ENCODE measurements around the gene ACSF3.
"Not testable (repeated sequence)": the region's sequence is repeated elsewhere in the genome, so short reads cannot be mapped to it uniquely, and the experiment has no call there.

The ACSF3 gene

GRCh38 chr16:89055894-89056555 lies 37.6 kb upstream of the ACSF3 start:
- no peak for DNase-seq (ENCODE audit: low read depth)

- no peak for DNase-seq (ENCODE audit: low read depth)
Observed at GRCh38 chr16:89056592-89056991, 37.1 kb upstream of the ACSF3 start.

GRCh38 chr16:89057738-89058137 lies 35.9 kb upstream of the ACSF3 start:
- DNase-seq (ENCODE audit: low read depth), result no peak

GRCh38 chr16:89058812-89059211 lies 34.8 kb upstream of the ACSF3 start:
- no peak for DNase-seq (ENCODE audit: low read depth)

- DNase-seq (ENCODE audit: low read depth), result no peak
Observed at GRCh38 chr16:89060207-89060794, 33.4 kb upstream of the ACSF3 start.

- no peak for DNase-seq (ENCODE audit: low read depth)
Observed at GRCh38 chr16:89061086-89061485, 32.6 kb upstream of the ACSF3 start.

GRCh38 chr16:89061590-89062380 lies 31.9 kb upstream of the ACSF3 start:
- no peak for DNase-seq (ENCODE audit: low read depth)

GRCh38 chr16:89062389-89063345 lies 31.0 kb upstream of the ACSF3 start:
- DNase-seq (ENCODE audit: low read depth), result no peak

- DNase-seq (ENCODE audit: low read depth), result no peak
Observed at GRCh38 chr16:89063768-89064320, 29.8 kb upstream of the ACSF3 start.

GRCh38 chr16:89064606-89065457 lies 28.8 kb upstream of the ACSF3 start:
- no peak for DNase-seq (ENCODE audit: low read depth)

GRCh38 chr16:89065458-89065822 lies 28.2 kb upstream of the ACSF3 start:
- no peak for DNase-seq (ENCODE audit: low read depth)

GRCh38 chr16:89066721-89067120 lies 26.9 kb upstream of the ACSF3 start:
- no peak for DNase-seq (ENCODE audit: low read depth)

GRCh38 chr16:89067677-89068443 lies 25.8 kb upstream of the ACSF3 start:
- DNase-seq (ENCODE audit: low read depth), result no peak

GRCh38 chr16:89068814-89069616 lies 24.6 kb upstream of the ACSF3 start:
- DNase-seq (ENCODE audit: low read depth), result not testable (repeated sequence)

- DNase-seq (ENCODE audit: low read depth), result no peak
Observed at GRCh38 chr16:89069920-89070319, 23.7 kb upstream of the ACSF3 start.

- DNase-seq (ENCODE audit: low read depth), result no peak
Observed at GRCh38 chr16:89070590-89070989, 23.1 kb upstream of the ACSF3 start.

GRCh38 chr16:89071686-89072547 lies 21.7 kb upstream of the ACSF3 start:
- peak; percentile 12 for DNase-seq (ENCODE audit: low read depth)

GRCh38 chr16:89072548-89073130 lies 21.0 kb upstream of the ACSF3 start:
- DNase-seq (ENCODE audit: low read depth), result no peak
